Testis (tissue), 3 donors: ENCODE results near the gene CCL27. TPM values are rescaled to one million over a fixed set of nuclear protein-coding genes. Genes with fewer than 3 reads are reported as not detected.

Experiments
- DNase-seq: peaks from one replicate; pipeline ENCODE4 v3.0.0-alpha.2; 2019
- H3K27ac ChIP-seq, 2 donors: fragments of 200-600 bp; sonication (generic); one replicate each; pipeline ENCODE4 v1.5.1; 2019
- H3K27me3 ChIP-seq: fragments of 200-600 bp; sonication (generic); one replicate; pipeline ENCODE4 v1.5.1; 2019
- H3K36me3 ChIP-seq: fragments of 200-600 bp; sonication (generic); one replicate; pipeline ENCODE4 v1.5.1; 2017; ENCODE audit warnings: low read depth; ENCODE audit errors: missing control alignments
- H3K4me1 ChIP-seq: fragments of 200-600 bp; sonication (generic); one replicate; pipeline ENCODE4 v1.5.1; 2019
- H3K4me3 ChIP-seq, 2 donors: fragments of 200-600 bp; sonication (generic); one replicate each; pipeline ENCODE4 v1.5.1; 2017 to 2019
- H3K9me3 ChIP-seq: fragments of 200-600 bp; sonication (generic); one replicate; pipeline ENCODE4 v1.5.1; 2017
- POLR2A ChIP-seq: fragments of 450-650 bp; IDR thresholded peaks from one replicate; pipeline ENCODE4 v1.6.1; 2017; ENCODE audit warnings: antibody characterized with exemption, mild to moderate bottlenecking, moderate library complexity
- WGBS, 2 donors: methylation state at CpG; one replicate each; pipeline ENCODE4 v1.1.5; 2018; 5-methylcytosine and 5-hydroxymethylcytosine counted together
- intact Hi-C: fragments of 100-400 bp; cut with DNase I; formaldehyde crosslinking; loops from one replicate; pipeline ENCODE4 v1.15.1; 2023; ENCODE audit warnings: low total_unique reads
- polyA plus RNA-seq: library from polyadenylated mRNA; stranded (reverse); fragments of 350-450 nt; fragmentation: Illumina TruSeq; extraction: RNeasy Lipid Tissue Mini Kit (QIAGEN cat#74804); gene quantifications from one replicate; pipeline ENCODE4 v1.2.3, GENCODE V29; 2014; ENCODE audit warnings: low read depth, low replicate concordance; ENCODE audit not compliant: insufficient read depth
- total RNA-seq, 2 donors: library from RNA; depleted of rRNA; stranded (reverse); fragments of >200 nt; gene quantifications; one replicate each; pipeline ENCODE4 v1.2.3, GENCODE V29; 2016
- TF ChIP-seq, protein P1 (sequence below), 3 experiments: fragments of 450-650 bp in 2 of 3; fragments of 200-600 bp in 1 of 3; sonication (generic) in 1 of 3; IDR thresholded peaks; one replicate each; pipeline ENCODE4 v1.5.1; 2016 to 2019; ENCODE audit warnings: antibody characterized with exemption in 3 of 3, mild to moderate bottlenecking in 2 of 3, moderate library complexity in 1 of 3

The CCL27 gene
- total and polyA plus RNA-seq, 3 donors from 2014 or later = 1.4 to 3.1 TPM; not detected in 1

DNA sequence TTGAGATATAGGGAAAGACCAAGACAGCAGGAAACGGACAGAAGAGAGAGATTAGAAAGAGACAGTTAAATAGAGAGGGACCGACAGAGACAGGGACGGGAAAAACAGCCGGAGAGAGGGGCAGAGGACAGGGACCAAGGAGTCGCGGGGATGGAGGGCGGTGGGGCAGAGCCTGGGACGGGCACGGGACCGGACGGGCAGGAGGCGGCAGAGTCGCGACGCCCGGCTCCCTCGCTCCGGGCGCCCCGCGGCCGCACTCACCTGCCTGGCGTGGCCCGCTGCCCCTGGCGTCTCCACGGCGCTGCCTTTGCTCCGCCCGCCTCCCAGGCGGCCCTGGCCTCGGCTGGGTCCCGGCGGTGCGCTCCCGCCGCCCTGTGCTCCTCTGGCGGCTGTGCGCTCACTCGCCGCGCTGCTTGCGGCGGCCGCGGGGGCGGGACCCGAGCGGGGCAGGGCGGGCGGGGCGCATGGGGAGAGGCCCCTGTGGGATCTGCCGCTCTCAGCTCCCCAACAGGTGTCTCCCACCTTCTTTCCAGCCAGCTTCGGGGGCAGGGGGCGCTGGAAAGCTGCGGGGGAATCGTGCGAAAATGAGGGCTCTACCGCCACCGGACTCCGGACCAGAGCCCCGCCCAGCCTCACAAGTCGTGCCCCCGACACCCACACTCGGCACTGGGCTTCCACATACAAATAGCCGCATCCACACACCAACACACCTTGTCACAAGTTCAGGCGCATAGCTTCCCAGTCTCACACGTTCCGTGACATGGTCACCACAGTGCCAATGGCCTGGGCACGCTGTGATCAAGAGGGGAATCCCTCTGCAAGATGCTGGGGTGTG lies 33.6 kb downstream of the CCL27 start, which contains the start of gene ARID3C:
Gene ARID3C (minus strand): TSS at position 411 of the 835 bp plus-strand sequence. CDS start 1,052 bp downstream, outside the sequence.
- intact Hi-C loops = no loop called here
- no peaks in the 10 kb centered on the region for H3K9me3 ChIP-seq
- H3K27me3 ChIP-seq = no peaks in the 10 kb centered on the region
- peak within 1 kb of the TSS; percentile 31 to 40 for H3K4me3 ChIP-seq
- H3K4me1 ChIP-seq = peaks cover 13% of the 10 kb centered on the region
- H3K27ac ChIP-seq = no peak within 1 kb of the TSS
- WGBS, 2 donors = 0 to 2% methylated on average over 16 to 46 of the region's 69 CpGs
- H3K36me3 ChIP-seq = no peaks in the 10 kb centered on the region
- TF ChIP-seq, protein P1, sequence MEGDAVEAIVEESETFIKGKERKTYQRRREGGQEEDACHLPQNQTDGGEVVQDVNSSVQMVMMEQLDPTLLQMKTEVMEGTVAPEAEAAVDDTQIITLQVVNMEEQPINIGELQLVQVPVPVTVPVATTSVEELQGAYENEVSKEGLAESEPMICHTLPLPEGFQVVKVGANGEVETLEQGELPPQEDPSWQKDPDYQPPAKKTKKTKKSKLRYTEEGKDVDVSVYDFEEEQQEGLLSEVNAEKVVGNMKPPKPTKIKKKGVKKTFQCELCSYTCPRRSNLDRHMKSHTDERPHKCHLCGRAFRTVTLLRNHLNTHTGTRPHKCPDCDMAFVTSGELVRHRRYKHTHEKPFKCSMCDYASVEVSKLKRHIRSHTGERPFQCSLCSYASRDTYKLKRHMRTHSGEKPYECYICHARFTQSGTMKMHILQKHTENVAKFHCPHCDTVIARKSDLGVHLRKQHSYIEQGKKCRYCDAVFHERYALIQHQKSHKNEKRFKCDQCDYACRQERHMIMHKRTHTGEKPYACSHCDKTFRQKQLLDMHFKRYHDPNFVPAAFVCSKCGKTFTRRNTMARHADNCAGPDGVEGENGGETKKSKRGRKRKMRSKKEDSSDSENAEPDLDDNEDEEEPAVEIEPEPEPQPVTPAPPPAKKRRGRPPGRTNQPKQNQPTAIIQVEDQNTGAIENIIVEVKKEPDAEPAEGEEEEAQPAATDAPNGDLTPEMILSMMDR (IDR thresholded peaks at IDR 0.05) = no peak
- TF ChIP-seq POLR2A = no peak
- DNase-seq = peak; percentile 21

DNA sequence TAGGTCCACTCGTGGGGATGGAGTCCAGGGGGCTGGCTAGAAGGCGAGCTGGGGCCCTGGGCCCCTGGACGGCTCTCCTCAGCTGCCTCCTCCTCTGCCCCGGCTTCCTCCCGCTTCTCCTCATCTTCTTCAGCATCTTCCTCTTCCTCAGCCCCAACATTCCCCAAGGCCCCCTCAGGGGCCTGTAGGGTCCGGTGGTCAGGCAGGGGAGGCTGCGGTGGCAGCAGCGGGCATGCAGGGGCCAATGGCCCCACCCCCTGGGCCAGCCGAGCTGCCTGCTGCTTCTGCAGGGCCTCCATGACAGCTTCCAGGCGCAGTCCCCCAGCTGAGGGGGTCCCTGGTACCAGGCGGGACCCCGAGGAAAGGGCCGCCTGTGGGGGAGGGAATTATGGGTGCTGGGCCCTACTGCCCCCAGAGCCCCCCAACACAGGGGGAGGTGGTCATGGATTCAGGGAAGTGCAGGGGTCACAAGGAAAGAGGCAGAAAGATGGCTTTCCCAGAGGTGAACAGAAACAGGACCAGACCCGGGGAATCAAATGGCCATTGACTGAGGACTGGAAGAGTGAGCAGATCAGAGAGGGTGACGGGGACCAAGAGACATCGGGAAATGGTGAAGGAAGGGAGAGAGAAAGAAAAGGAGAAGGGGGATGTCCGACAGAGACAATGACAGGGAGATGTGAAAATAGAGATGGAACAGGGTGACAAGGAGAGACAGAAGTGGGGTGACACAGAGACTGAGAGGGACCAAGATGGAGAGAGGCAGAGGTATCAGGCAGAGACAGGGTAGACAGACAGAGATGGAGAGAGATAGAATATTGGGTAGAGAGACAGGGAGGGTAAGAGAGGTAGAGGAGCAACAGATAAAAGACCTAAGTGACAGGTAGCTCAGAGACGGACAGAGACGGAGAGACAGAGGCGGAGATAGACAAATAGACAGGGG lies 34.5 kb downstream of the CCL27 start:
- peaks cover 22% of the 10 kb centered on the region for H3K4me1 ChIP-seq
- no peaks in the 10 kb centered on the region for H3K9me3 ChIP-seq
- intact Hi-C loops = no loop called here
- H3K36me3 ChIP-seq = no peaks in the 10 kb centered on the region
- no peak overlapping the region for H3K27ac ChIP-seq
- no peak for TF ChIP-seq POLR2A
- TF ChIP-seq, protein P1 (IDR thresholded peaks at IDR 0.05) = no peak
- peak overlapping the region; percentile 31 to 40 for H3K4me3 ChIP-seq
- no peak for DNase-seq
- WGBS, 2 donors = 39 to 44% methylated on average over 20 of the region's 20 CpGs
- H3K27me3 ChIP-seq = no peaks in the 10 kb centered on the region

DNA sequence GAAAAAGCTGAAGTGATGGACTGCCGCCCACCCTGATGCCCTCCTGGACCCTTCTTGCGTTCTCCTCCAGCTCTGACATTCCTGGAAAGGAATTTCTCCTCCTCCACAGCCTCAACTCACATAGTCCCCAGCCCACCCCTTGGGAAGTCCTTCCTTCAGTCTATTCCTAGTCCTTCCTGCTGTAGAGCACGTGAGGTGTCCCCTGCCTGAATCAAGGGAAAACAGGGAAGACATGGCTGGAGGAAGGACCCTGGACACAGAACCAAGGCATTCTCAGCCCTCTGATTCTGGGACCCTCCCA lies 37.3 kb downstream of the CCL27 start:
- no peak overlapping the region for H3K4me3 ChIP-seq
- H3K9me3 ChIP-seq = no peaks in the 10 kb centered on the region
- TF ChIP-seq, protein P1 (IDR thresholded peaks at IDR 0.05) = no peak
- no peak for TF ChIP-seq POLR2A
- no peak for DNase-seq
- H3K4me1 ChIP-seq = peaks cover 22% of the 10 kb centered on the region
- no peaks in the 10 kb centered on the region for H3K27me3 ChIP-seq
- intact Hi-C loops = no loop called here
- no peak overlapping the region for H3K27ac ChIP-seq
- no peaks in the 10 kb centered on the region for H3K36me3 ChIP-seq
- WGBS, 2 donors = 64 to 71% methylated on average over 3 of the region's 3 CpGs

DNA sequence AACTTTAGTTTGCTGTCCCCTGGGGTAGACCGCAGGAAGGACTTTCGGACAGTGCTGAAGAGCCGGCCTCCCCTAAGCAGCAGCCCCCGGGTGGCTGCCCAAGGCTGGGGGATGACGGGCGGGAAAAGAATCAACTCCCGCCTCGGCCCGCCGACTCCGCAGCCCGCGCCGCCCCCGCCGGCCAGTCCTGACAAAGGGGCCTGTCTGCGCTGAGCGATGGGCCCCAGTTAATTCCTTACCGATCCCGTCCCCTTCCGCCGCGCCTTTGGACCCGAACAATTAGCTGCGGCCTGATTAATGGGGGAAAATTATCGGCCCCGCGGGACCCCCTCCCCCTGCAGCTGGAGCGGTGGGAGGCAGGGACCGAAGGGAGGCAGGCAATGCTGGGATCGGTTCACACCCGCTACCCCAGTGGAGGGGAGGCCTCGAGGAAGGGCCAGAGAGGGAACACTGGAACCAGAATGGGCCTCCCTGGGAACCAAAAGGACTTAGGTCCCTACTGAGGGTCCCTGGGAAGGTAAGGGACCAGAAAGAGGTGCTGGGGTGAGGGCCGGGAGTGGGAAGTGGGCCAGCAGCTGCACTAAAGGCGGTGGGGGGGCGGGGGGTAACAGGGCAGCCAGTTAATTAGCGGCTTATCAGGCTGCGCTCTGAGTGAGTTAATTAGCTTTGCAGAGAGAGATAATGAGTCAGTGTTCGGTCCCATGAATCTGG lies 37.8 kb downstream of the CCL27 start:
- H3K4me3 ChIP-seq = no peak overlapping the region
- 10 to 14% methylated on average over 27 to 39 of the region's 39 CpGs for WGBS, 2 donors
- H3K27ac ChIP-seq = no peak overlapping the region
- intact Hi-C loops = no loop called here
- H3K4me1 ChIP-seq = peaks cover 22% of the 10 kb centered on the region
- no peak for DNase-seq
- H3K36me3 ChIP-seq = no peaks in the 10 kb centered on the region
- H3K27me3 ChIP-seq = no peaks in the 10 kb centered on the region
- H3K9me3 ChIP-seq = no peaks in the 10 kb centered on the region
- no peak for TF ChIP-seq POLR2A
- TF ChIP-seq, protein P1 (IDR thresholded peaks at IDR 0.05) = no peak
